Liver (tissue), 9 donors: Measurements from ENCODE around the gene GPR173. TPM values are rescaled to one million over a fixed set of nuclear protein-coding genes. Genes with fewer than 3 reads are reported as not detected.

Experiments used
- DNase-seq: peaks from one replicate; pipeline ENCODE4 v3.0.0-alpha.2; 2017; ENCODE audit warnings: low spot score
- H3K27ac ChIP-seq, 2 donors: one replicate each; pipeline ENCODE4 v1.7.0; 2013; ENCODE audit warnings: inconsistent platforms in 2 of 2, low read length in 2 of 2, control low read depth in 1 of 2, low read depth in 1 of 2, mild to moderate bottlenecking in 1 of 2
- H3K27me3 ChIP-seq, 4 donors: one replicate each; pipeline versions ENCODE4 v1.6.1 to v1.7.0; 2013; ENCODE audit warnings: low read length in 3 of 4, inconsistent platforms in 1 of 4, mild to moderate bottlenecking in 1 of 4, moderate library complexity in 1 of 4; ENCODE audit not compliant: control insufficient read depth in 4 of 4, insufficient read depth in 4 of 4
- H3K36me3 ChIP-seq, 4 donors: one replicate each; pipeline versions ENCODE4 v1.6.1 to v1.7.0; 2013; ENCODE audit warnings: low read length in 3 of 4, mild to moderate bottlenecking in 3 of 4, low read depth in 1 of 4, moderate library complexity in 1 of 4; ENCODE audit not compliant: control insufficient read depth in 4 of 4, insufficient read depth in 3 of 4
- H3K4me1 ChIP-seq, 4 donors: one replicate each; pipeline versions ENCODE4 v1.6.1 to v1.7.0; 2013; ENCODE audit warnings: low read length in 3 of 4, mild to moderate bottlenecking in 3 of 4, moderate library complexity in 1 of 4; ENCODE audit not compliant: control insufficient read depth in 4 of 4, insufficient read depth in 4 of 4
- H3K4me3 ChIP-seq, 3 donors: one replicate each; pipeline versions ENCODE4 v1.6.1 to v1.7.0; 2013; ENCODE audit warnings: low read length in 3 of 3, control low read depth in 1 of 3, low read depth in 1 of 3, mild to moderate bottlenecking in 1 of 3
- H3K9ac ChIP-seq, 2 donors: one replicate each; pipeline ENCODE4 v1.7.0; 2013; ENCODE audit warnings: low read length in 2 of 2, mild to moderate bottlenecking in 2 of 2, moderate library complexity in 2 of 2, control low read depth in 1 of 2, low read depth in 1 of 2
- H3K9me3 ChIP-seq, 4 donors: one replicate each; pipeline versions ENCODE4 v1.6.1 to v1.7.0; 2013; ENCODE audit warnings: low read length in 3 of 4; ENCODE audit not compliant: control insufficient read depth in 4 of 4
- ATF3 ChIP-seq: IDR thresholded peaks from 2 replicates; pipeline ENCODE4 v1.6.1; 2016; ENCODE audit warnings: antibody characterized with exemption
- CTCF ChIP-seq: fragments of 150-350 bp; IDR thresholded peaks from 2 replicates; pipeline ENCODE4 v1.5.1; 2017; ENCODE audit warnings: improper control_type of control experiment, low read depth, low read length; ENCODE audit not compliant: missing input control
- EGR1 ChIP-seq, 2 donors: IDR thresholded peaks; 2 replicates each; pipeline ENCODE4 v1.6.1; 2016 to 2018; ENCODE audit warnings: antibody characterized with exemption in 2 of 2, low read depth in 2 of 2
- FOXA1 ChIP-seq: IDR thresholded peaks from 2 replicates; pipeline ENCODE4 v1.6.1; 2016; ENCODE audit warnings: antibody characterized with exemption
- GABPA ChIP-seq, 2 donors: IDR thresholded peaks in 1 of 2; conservative IDR thresholded peaks in 1 of 2; 2 replicates each; pipeline ENCODE4 v1.6.1; 2016; ENCODE audit warnings: antibody characterized with exemption in 2 of 2, mild to moderate bottlenecking in 1 of 2, moderate library complexity in 1 of 2
- HNF4G ChIP-seq: IDR thresholded peaks from 2 replicates; pipeline ENCODE4 v1.6.1; 2016; ENCODE audit warnings: antibody characterized with exemption
- JUND ChIP-seq, 2 donors: IDR thresholded peaks; 2 replicates each; pipeline ENCODE4 v1.6.1; 2016; ENCODE audit warnings: antibody characterized with exemption in 2 of 2
- MAX ChIP-seq: IDR thresholded peaks from 2 replicates; pipeline ENCODE4 v1.6.1; 2016; ENCODE audit warnings: antibody characterized with exemption
- RAD21 ChIP-seq, 2 donors: IDR thresholded peaks; 2 replicates each; pipeline ENCODE4 v1.6.1; 2016; ENCODE audit warnings: antibody characterized with exemption in 2 of 2, mild to moderate bottlenecking in 2 of 2
- REST ChIP-seq: IDR thresholded peaks from 2 replicates; pipeline ENCODE4 v1.6.1; 2016; ENCODE audit warnings: antibody characterized with exemption, mild to moderate bottlenecking
- RXRA ChIP-seq, 2 donors: IDR thresholded peaks; 2 replicates each; pipeline ENCODE4 v1.6.1; 2017 to 2018; ENCODE audit warnings: antibody characterized with exemption in 2 of 2, mild to moderate bottlenecking in 1 of 2
- YY1 ChIP-seq: IDR thresholded peaks from 2 replicates; pipeline ENCODE4 v1.6.1; 2016; ENCODE audit warnings: antibody characterized with exemption, mild to moderate bottlenecking
- ZBTB33 ChIP-seq: IDR thresholded peaks from 2 replicates; pipeline ENCODE4 v1.6.1; 2016; ENCODE audit warnings: antibody characterized with exemption
- WGBS: extraction: QIAGEN DNeasy Blood & Tissue Kit; methylation state at CpG from one replicate; pipeline ENCODE4 v1.1.7; 2013; 5-methylcytosine and 5-hydroxymethylcytosine counted together
- polyA plus RNA-seq, 2 donors: library from polyadenylated mRNA; stranded (reverse) in 1 of 2; unstranded in 1 of 2; fragments of 200-250 nt in 1 of 2; fragments of >200 nt in 1 of 2; fragmentation: Nextera tagmentation in 1 of 2; extraction: Ambion mirVana in 1 of 2; gene quantifications; one replicate each; pipeline versions ENCODE4 v1.2.1 to v1.2.3, GENCODE V29; 2013 to 2015
- total RNA-seq, 2 donors: library from RNA; depleted of rRNA; stranded (reverse); fragments of >200 nt; gene quantifications; one replicate each; pipeline ENCODE4 v1.2.3, GENCODE V29; 2014
- donor health status: healthy.
- donor health status: healthy.
- donor health status: healthy.
- donor health status: healthy.
- donor health status: healthy.

GPR173 gene
- total and polyA plus RNA-seq, 4 donors = 0.07 to 0.61 (median 0.25) TPM; not detected in 1

- no peak overlapping the region for H3K9ac ChIP-seq
- no peak overlapping the region for H3K4me3 ChIP-seq
- H3K36me3 ChIP-seq = no peaks in the 10 kb centered on the region
- 65% methylated on average over 4 of the region's 4 CpGs for WGBS
- H3K9me3 ChIP-seq = no peaks in the 10 kb centered on the region
- H3K4me1 ChIP-seq = no peaks in the 10 kb centered on the region
- H3K27me3 ChIP-seq = no peaks in the 10 kb centered on the region
- DNase-seq = no peak
- TF ChIP-seq RXRA (IDR thresholded peaks at IDR 0.05) (no peak), CTCF (no peak), EGR1 (IDR thresholded peaks at IDR 0.05; ENCODE audit: low read depth in 2 of 2) (no peak), GABPA (IDR thresholded peaks at IDR 0.05 in 1 of 2, conservative IDR thresholded peaks at IDR 0.05 in 1 of 2) (no peak), MAX (no peak), REST (no peak), RAD21 (IDR thresholded peaks at IDR 0.05) (no peak), FOXA1 (no peak)
- no peak overlapping the region for H3K27ac ChIP-seq
Measured at GRCh38 chrX:53039236-53039635, 9.4 kb upstream of the GPR173 start.

- WGBS = 79% methylated on average over 5 of the region's 5 CpGs
- Histone ChIP-seq H3K36me3 (no peaks in the 10 kb centered on the region), H3K4me1 (no peaks in the 10 kb centered on the region), H3K27me3 (no peaks in the 10 kb centered on the region), H3K27ac (no peak overlapping the region), H3K4me3 (no peak overlapping the region), H3K9me3 (no peaks in the 10 kb centered on the region), H3K9ac (no peak overlapping the region)
- no peak for DNase-seq
- TF ChIP-seq ATF3 = no peak
- no peak for TF ChIP-seq YY1
- no peak for TF ChIP-seq ZBTB33
- TF ChIP-seq EGR1 (IDR thresholded peaks at IDR 0.05; ENCODE audit: low read depth in 2 of 2) = no peak
- TF ChIP-seq HNF4G = no peak
- TF ChIP-seq RAD21 (IDR thresholded peaks at IDR 0.05) = no peak
- no peak for TF ChIP-seq JUND (IDR thresholded peaks at IDR 0.05)
- no peak for TF ChIP-seq RXRA (IDR thresholded peaks at IDR 0.05)
- no peak for TF ChIP-seq CTCF
- TF ChIP-seq REST = no peak
Measured at GRCh38 chrX:53044995-53045394, 3.6 kb upstream of the GPR173 start.
